ENCODE data around the gene SLC16A13.
"Not testable (repeated sequence)": the region's sequence is repeated elsewhere in the genome, so short reads cannot be mapped to it uniquely, and the experiment has no call there.

The SLC16A13 gene, protein sequence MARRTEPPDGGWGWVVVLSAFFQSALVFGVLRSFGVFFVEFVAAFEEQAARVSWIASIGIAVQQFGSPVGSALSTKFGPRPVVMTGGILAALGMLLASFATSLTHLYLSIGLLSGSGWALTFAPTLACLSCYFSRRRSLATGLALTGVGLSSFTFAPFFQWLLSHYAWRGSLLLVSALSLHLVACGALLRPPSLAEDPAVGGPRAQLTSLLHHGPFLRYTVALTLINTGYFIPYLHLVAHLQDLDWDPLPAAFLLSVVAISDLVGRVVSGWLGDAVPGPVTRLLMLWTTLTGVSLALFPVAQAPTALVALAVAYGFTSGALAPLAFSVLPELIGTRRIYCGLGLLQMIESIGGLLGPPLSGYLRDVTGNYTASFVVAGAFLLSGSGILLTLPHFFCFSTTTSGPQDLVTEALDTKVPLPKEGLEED

DNA sequence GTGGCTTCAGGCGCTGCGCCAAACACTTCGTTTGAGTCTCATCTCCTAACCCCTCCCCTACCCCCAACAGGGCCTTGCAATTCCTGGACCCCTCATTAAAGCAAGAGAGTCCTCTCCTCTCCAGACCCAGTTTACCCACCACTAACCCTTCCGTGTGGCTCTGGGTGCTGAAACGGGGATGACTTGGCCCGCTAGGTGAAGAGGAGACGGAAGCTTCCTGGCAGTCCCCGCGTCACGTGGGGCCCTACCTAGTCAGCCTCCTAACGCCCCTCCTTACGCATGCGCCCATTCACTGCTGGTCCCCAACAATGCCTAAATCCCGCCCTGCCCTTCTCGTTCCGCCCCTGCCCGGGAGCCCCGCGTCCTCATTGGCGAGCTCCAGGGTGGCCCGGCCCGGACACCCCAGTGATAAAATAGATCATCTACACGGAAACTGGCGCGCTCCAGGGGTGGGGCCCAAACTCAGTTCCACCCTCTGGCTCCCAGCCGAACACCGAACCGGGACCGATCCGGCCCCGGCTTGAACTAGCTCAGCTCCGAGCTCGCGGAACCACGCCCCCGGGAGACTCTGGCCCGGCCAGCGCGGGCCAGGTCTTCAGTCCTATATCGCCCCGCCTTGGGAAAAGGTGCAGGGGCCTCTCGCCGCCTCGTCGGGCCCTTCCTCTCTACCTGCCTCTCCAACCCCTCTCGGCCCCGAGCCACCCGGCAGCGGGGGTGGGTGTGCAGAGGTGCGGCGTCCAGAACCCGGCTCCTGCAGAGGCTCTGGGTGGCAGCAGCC lies at the start of gene SLC16A13:
TSS of gene SLC16A13 (plus strand) at position 425 of the 778 bp plus-strand sequence. CDS start 368 bp downstream, outside the sequence.
- DNase-seq = peak; percentile 97

DNA sequence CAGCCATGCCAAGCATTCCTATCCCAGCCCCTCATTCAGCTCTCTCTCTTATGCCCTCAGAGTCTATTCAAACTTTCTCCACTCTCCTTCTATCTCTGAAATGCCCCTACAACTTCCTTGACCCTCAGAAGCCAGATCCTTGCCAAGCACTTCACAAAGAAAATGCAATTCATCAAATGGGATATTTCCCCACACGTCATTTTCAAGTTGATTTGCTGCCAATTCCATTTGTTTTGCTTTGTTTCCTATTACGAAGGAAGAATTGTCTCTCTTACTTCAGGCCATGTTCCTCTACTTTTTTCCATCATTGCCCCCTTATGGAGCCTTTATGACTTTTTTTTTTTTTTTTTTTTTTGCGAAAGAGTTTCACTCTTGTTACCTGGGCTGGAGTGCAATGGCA lies 49.1 kb upstream of the SLC16A13 start:
- DNase-seq = no peak

DNA sequence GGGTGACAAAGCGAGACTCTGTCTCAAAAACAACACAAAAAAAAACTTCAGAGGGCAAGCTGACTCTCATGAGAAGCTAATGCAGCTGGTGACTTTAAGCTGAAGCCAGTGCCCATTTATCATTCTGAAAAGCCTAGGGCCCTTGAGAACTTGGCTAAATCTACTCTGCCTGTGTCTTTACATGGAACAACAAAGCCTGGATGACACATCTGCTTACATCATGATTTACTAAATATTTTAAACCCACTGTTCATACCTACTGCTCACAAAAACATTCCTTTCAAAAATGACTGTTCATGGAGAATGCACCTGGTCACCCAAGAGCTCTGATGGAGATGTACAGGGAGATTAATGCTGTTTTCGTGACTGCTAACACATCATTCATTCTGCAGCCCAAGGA lies 46.0 kb upstream of the SLC16A13 start:
- no peak for DNase-seq

DNA sequence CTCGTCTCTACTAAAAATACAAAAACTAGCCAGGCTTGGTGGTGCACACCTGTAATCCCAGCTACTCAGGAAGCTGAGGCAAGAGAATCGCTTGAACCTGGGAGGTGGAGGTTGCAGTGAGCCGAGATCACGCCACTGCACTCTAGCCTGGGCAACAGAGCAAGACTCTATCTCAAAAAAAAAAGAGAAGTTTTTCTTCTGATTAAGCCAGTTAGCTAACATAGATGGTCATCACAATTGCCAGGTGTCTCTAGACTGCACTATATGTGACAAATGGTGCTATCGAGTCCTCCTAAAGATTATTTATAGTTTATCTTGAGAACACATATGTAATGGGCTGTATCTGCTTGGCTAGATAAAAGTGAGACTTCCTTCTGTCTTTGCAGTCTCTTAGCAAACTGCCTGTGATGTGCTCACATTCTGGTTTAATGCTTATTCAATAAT lies 42.2 kb upstream of the SLC16A13 start:
- not testable (repeated sequence) for DNase-seq

DNA sequence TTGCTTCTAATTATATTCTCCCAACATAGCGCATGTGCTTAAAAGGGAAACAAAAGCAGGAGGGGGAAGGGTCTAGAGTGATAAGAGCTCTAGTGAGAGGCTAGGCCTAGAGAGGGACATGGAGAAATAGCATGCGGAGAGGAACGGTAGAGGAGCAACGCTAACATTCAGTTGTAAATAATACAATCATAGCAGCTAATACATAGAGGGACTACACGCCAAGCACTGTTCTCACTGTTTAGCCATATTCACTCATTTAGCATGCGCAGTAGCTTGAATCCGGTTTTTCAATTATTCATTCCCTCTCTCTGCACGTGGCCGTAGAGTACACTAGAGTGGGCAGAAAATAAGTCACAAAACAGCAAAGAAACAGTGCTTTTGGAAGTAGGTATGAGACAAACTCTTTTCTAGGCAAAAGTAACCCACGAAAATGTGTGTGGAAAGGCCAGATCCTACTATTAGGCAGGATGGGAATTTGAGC lies 41.7 kb upstream of the SLC16A13 start:
- DNase-seq = no peak

DNA sequence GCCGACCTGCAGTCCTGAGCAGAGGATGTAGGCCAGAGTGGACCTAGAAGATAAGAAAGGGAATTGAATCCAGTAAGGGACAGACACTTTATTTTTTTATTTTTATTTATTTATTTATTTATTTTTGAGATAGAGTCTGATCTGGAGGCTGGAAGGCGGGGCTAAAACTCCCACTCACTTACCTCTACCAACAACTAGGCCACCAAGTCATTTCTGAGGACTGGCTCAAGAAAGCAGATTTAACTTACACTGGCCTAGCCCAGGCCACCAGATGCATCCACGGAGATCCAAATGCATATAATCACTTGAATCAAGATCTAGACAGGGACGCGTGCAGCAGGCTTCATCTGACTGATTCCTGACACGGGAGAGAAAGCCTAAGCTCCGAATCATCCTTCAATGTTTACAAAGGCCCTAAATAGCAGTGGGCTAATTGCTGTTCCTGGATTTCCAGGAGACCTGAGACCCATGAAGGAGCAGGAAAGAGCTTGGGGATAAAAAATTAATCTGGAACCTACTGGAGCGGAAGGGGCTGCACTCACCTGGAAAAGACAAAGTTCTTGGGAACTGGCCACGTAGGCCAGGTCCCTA lies 41.1 kb upstream of the SLC16A13 start:
- no peak for DNase-seq

DNA sequence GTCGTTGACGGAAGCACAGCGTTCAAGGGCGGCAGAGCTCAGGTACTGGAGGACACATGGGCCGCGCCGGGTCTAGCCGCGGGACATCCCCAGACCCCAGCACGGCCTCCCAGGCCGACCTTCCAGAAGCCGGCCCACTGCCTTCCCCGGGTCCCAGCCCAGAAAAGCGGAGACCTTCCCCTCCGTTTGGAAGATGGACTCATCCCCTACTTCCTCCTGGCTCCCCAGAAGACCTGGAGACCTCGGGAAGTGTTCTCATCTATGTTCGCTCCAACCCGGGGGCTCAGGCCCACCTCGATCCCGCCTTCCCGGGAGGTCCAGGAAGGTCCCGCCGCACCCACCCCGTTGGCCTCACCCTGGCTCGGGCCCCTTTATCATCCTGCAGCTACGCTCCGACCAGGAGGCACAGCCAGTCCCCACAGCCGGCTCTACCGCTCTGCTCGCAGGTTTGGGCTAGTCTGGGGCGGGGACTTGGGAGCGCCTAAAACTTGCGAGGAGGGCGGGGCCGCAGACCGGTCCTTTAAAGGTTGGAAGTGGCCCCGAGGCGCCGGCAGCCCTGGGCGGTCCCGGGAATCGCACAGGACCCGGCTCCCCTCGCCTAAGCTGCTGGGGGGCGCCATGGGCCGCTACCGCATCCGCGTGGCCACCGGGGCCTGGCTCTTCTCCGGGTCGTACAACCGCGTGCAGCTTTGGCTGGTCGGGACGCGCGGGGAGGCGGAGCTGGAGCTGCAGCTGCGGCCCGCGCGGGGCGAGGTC lies 40.1 kb upstream of the SLC16A13 start, which contains the start of gene ALOX12:
TSS of gene ALOX12 (plus strand) at position 550 of the 756 bp plus-strand sequence. CDS start at position 619, 69 bp downstream.
- no peak for DNase-seq

DNA sequence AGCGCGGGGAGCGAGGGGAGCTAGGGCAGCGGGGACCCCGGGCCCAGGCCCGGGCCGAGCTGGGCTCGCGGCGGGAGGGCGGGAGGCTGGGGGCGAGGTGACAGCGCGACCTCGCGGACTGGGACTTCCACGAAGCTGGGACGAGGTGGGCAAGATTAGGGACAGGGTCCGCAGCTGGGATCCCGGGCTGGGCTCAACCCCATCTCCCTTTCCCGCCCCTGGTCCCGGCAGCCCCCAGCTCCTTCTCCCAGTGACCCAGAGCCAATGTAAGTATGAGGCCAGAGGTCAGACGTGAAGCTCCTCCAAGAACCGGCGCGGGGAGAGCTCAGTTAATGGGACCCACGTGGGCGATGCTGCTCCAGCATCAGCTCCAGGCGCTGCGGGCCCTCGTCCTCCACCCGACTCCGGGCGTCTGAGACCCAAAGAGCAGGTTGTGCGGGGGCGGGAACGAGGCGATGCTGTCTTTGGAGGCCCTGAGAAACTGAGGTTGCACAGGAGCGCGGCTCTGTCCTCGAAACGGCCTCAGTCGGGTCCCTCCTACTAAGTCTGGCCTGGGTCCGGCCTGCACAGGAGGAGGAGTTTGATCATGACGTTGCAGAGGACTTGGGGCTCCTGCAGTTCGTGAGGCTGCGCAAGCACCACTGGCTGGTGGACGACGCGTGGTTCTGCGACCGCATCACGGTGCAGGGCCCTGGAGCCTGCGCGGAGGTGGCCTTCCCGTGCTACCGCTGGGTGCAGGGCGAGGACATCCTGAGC lies 39.4 kb upstream of the SLC16A13 start:
- DNase-seq = no peak

DNA sequence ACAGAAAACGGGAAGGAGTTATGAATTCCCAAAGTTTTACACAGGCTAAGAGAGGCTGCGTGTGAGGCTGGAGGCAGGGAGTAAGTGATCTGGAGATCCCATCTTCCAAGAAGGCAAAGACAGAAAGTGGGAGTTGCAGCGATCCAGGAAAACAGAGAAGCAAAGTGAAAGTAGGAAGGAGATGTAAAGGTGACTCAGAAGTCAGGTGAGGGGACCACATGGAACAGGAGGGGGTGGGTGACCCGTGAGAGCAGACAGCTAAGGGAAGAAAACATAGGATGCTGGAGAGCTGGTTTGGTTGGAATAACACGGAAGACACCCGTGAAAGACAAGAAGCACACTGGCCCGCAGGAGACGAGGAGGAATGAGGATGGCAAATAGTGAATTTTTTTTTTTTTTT lies 38.6 kb upstream of the SLC16A13 start:
- DNase-seq = no peak

DNA sequence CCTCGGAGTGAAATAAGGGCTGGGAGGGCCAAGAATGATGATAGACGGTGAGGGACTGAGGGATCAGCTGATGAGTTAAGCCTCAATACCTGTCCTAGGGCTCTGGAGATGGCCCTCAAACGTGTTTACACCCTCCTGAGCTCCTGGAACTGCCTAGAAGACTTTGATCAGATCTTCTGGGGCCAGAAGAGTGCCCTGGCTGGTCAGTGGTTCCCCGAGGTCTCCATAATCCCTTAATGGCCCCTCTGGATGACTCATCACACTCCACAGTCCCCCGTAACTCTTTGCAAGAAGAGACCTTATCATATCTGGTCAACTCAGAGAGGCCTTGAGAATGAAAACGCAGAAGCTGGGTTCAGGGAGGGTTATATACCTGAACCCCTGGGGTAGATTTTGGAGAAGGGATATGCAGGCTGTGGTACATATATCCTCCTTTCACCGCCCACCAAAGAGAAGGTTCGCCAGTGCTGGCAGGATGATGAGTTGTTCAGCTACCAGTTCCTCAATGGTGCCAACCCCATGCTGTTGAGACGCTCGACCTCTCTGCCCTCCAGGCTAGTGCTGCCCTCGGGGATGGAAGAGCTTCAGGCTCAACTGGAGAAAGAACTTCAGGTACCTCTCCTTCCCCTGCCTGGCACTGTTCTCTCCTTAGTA lies 36.8 kb upstream of the SLC16A13 start:
- DNase-seq = no peak

DNA sequence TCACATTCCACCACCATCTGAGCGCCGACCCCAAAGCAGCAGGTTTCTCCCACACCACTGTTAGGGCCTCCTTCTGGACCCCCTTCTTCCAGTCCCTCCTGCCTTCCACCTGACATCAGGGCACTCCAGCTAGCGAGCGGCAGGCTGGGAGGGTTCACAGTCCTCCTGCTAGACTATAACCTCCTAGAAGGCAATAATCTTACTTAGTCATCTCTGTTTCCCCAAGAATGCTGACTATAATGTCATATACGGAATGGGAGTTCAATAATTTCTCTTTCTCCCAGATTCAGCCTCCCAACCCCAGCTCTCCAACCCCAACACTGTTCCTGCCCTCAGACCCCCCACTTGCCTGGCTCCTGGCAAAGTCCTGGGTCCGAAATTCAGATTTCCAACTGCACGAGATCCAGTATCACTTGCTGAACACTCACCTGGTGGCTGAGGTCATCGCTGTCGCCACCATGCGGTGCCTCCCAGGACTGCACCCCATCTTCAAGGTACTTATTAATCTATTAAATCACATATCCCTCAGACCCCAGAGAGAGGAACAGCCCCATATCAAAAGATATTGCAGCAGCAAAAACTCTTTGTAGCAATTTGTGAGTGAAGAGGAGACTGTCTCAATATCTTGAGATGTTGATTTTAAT lies 34.4 kb upstream of the SLC16A13 start:
- DNase-seq = peak; percentile 39

DNA sequence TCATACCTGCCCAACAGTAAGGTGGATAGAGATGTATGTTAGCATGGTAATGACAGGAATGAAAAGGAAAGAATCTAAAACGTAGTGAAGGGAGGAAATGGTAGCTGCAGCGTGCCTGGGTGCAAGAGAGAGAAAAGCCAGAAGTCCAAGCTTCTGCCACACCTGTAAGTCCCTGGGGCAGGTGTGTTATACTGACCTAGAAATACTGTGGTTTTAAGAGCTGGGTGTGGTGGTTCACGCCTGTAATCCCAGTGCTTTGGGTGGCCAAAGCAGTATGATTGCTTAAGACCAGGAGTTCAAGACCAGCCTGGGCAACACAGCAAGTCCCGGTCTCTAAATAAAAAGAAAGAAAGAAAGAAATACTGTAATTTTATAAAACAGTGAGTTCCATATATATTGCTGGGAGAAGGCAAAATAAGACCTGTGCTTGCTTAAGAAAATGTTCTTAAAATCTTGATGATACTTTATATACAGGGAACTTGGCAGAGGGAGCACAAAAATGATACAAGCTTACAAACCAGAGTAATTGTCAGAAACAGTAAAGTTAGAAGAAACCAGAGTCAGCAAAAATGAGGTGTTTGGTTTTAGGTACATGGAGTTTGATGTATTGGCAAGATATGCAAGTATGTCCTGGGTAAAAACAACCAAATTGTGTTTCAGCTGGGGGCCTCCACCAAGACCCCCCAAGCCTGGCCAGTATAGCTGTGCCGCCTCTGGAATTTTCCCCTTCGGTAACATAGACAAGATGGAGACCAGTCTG lies 33.3 kb upstream of the SLC16A13 start:
- no peak for DNase-seq

DNA sequence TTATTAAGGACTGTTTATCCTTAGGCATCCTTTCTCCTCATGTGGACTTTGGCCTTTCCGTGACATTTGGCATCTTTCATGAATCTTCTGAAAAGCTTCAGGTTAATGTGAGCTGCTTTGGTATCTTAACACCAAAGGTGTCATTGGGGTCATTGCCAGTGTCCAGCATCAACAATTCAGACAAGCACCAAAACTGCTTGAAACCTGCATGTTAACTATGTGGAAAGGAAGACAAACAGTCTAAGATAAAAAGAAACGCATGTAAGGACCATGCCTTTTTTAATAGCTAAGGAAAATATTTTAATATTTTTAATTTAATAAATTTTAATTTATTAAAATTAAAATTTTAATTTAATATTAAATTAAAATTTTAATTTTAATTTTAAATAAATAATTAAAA lies 32.1 kb upstream of the SLC16A13 start:
- DNase-seq = no peak

DNA sequence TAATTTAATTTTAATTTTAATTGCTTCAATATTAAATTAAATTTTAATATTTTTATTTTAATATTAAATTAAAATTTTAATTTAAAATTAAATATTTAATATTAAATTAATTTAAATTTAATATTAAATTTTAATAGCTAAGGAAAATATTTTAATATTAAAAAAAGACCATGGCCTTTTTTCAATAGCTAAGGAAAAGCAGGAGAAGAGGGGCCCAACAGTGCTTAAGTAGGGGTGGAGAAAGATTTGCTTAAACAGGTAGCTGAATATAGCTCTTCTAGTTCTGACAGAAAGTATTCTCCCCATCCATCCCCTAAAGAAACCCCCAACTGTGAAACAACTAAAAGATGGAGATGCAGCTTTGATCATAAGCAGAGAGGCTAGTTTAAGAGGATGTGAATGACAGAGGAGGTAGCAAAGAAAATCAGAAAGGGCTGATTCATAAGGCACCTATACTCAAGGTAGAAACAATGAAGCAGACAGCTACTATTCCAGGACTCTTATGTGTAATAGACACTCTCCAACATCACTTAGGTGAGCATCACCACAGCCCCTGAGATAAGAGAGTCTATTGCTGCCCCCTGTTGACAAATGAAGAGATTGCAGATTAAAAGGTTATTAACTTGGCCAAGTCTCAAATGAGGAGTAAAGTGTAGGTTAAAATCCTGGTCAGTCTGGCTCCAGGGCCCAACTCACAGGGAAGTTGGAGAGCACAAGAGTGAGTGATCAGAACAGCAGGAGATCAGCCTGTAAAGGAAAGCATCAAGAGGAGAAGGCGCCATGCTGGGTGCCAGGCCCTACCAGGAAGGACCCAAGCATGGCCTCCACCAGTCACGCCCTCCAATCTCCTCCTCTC lies 31.2 kb upstream of the SLC16A13 start:
- no peak for DNase-seq

DNA sequence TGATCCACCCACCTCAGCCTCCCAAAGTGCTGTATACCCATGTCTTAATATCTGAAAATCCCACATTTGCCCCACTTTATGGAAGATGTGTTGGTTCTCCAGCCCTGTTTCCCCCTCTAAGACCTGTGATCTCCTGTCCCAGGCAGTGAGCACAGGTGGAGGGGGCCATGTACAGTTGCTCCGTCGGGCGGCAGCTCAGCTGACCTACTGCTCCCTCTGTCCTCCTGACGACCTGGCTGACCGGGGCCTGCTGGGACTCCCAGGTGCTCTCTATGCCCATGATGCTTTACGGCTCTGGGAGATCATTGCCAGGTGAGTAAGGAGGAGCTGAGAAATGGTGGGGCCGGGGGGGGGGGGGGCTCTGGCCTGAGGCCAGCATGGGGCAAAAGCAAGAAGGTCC lies 30.1 kb upstream of the SLC16A13 start:
- no peak for DNase-seq

DNA sequence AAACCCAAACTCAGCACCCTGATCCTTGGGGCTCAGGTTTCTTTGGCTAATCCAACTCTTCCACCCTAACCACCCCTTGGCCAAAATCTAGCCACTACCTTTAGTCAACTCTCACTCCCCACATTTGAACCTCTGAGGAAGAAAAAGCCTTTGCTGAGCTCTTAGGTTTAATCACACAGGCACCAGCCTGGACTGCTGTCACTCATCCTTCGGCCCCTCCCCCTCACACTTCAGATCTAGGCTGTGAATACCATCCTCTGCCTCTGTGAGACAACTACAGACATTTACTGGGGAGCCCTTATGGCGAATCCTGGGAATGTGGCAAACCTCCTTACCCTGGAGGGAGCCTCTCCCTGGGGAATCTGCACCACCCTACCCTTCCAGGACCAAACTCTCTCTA lies 28.7 kb upstream of the SLC16A13 start:
- no peak for DNase-seq

DNA sequence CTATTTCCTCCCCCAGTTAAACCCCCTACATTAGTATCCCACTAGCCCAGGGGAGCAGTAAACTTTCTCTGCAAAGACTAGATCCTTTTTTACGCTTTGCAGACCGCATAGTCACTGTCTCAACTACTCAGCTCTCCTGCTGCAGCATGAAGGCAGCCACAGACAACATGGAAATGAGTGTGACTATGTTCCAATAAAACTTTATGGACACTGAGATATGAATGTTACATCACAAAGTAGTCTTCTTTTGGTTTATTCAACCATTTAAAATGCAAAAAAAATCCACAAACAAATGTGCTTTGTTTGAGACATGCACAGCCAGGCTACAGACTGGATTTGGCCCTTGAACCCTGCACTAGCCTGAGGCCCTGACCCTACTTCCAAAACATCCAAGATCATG lies 25.3 kb upstream of the SLC16A13 start:
- DNase-seq = no peak

DNA sequence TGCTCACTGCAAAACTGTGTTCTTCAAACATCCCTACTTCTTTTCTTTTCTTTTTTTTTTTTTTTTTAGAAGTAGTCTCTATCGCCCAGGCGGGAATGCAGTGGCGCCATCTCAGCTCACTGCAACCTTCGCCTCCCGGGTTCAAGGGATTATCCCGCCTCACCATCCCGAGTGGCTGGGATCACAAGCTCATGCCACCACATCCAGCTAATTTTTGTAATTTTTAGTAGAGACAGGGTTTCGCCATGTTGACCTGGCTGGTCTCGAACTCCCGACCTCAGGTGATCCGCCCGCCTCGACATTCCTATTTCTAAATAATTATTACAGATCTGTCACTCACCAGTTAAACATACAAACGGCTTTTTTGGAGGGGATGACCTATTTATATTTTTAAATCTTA lies 24.4 kb upstream of the SLC16A13 start:
- no peak for DNase-seq

DNA sequence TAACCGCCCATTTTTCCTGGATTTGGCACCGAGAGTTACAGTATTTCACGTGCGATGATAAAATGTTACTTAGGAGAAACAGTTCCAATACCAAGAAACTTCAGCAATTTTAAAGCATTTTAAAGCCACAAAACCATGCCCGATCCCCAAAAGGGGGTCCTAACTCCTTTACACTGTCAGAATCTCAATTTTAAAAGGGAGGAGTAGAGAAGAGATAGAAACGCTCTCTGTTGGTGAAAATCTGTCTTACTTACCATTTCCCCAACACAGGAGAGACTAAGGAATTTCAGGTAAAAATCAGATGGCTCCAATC lies 23.9 kb upstream of the SLC16A13 start:
- DNase-seq = no peak
